ENCODE data around the gene ZBTB44.
"Not testable (repeated sequence)": the region's sequence is repeated elsewhere in the genome, so short reads cannot be mapped to it uniquely, and the experiment has no call there.

- TF ChIP-seq CTCF (IDR thresholded peaks at IDR 0.05); POLR2AphosphoS5 (IDR thresholded peaks at IDR 0.05; ENCODE audit: insufficient read depth in 1 of 2, low read depth in 1 of 2): not testable (repeated sequence)
Measured at GRCh38 chr11:130331397-130331796, 16.7 kb upstream of the ZBTB44 start.
